SJSA1 (cell line): ENCODE results near the gene NXPE3. TPM values are rescaled to one million over a fixed set of nuclear protein-coding genes. Genes with fewer than 3 reads are reported as not detected.

Source experiments
- DNase-seq, 2 experiments: peaks; one replicate each; pipeline ENCODE4 v3.0.0-alpha.2; 2015 to 2020; ENCODE audit warnings: low spot score in 2 of 2, low read depth in 1 of 2
- H3K27ac ChIP-seq: fragments of 250-450 bp; sonication (Bioruptor Pico); 2 replicates; pipeline ENCODE4 v1.5.1; 2020; ENCODE audit warnings: mild to moderate bottlenecking, moderate library complexity
- H3K27me3 ChIP-seq: fragments of 250-450 bp; sonication (Bioruptor Pico); replicated peaks from 2 replicates; pipeline ENCODE4 v1.5.1; 2020; ENCODE audit warnings: mild to moderate bottlenecking, moderate library complexity
- H3K36me3 ChIP-seq: fragments of 250-450 bp; sonication (Bioruptor Pico); 2 replicates; pipeline ENCODE4 v1.5.1; 2020; ENCODE audit warnings: mild to moderate bottlenecking
- H3K4me1 ChIP-seq: fragments of 250-450 bp; sonication (Bioruptor Pico); replicated peaks from 2 replicates; pipeline ENCODE4 v1.6.1; 2021; ENCODE audit warnings: mild to moderate bottlenecking
- H3K4me3 ChIP-seq: fragments of 250-450 bp; sonication (Bioruptor Pico); 2 replicates; pipeline ENCODE4 v1.5.1; 2020; ENCODE audit warnings: mild to moderate bottlenecking
- H3K9me3 ChIP-seq: fragments of 250-450 bp; sonication (Bioruptor Pico); replicated peaks from 2 replicates; pipeline ENCODE4 v1.5.1; 2020; ENCODE audit warnings: mild to moderate bottlenecking
- total RNA-seq: library from RNA; depleted of rRNA; stranded (reverse); fragments of >200 nt; shearing (Covaris generic); gene quantifications from 2 replicates; pipeline ENCODE4 v1.2.3, GENCODE V29; 2014

The NXPE3 gene
- total RNA-seq, 1 experiment from 2014 or later: 6.5 TPM

GRCh38 chr3:101810022-101810418 lies 31.0 kb downstream of the NXPE3 start:
- DNase-seq: no peak
- peak overlapping the region; percentile 77 for H3K27ac ChIP-seq
- H3K9me3 ChIP-seq: no peaks in the 10 kb centered on the region; the same call in 1 of the 2 replicates
- no peaks in the 10 kb centered on the region for H3K27me3 ChIP-seq
- peaks cover 14% of the 10 kb centered on the region for H3K4me1 ChIP-seq
- peaks cover 2% of the 10 kb centered on the region for H3K36me3 ChIP-seq
- H3K4me3 ChIP-seq: no peak overlapping the region

GRCh38 chr3:101811875-101812274 lies 32.9 kb downstream of the NXPE3 start:
- Histone ChIP-seq H3K36me3 (peaks cover 6% of the 10 kb centered on the region), H3K27me3 (no peaks in the 10 kb centered on the region), H3K27ac (no peak overlapping the region), H3K4me1 (peaks cover 14% of the 10 kb centered on the region), H3K9me3 (no peaks in the 10 kb centered on the region; the same call in 1 of the 2 replicates), H3K4me3 (no peak overlapping the region)
- no peak for DNase-seq

- Histone ChIP-seq H3K4me3 (no peak overlapping the region), H3K4me1 (peaks cover 14% of the 10 kb centered on the region), H3K27me3 (no peaks in the 10 kb centered on the region), H3K27ac (no peak overlapping the region), H3K9me3 (no peaks in the 10 kb centered on the region; the same call in 1 of the 2 replicates), H3K36me3 (peaks cover 13% of the 10 kb centered on the region)
- DNase-seq: no peak
Measured at GRCh38 chr3:101812895-101813294, 33.9 kb downstream of the NXPE3 start.

GRCh38 chr3:101813817-101814440 lies 34.9 kb downstream of the NXPE3 start:
- H3K9me3 ChIP-seq: no peaks in the 10 kb centered on the region; the same call in 1 of the 2 replicates
- H3K27ac ChIP-seq: no peak overlapping the region
- H3K4me1 ChIP-seq: peaks cover 14% of the 10 kb centered on the region
- peak in 1 of 2 experiments; percentile 23 for DNase-seq
- no peak overlapping the region for H3K4me3 ChIP-seq
- no peaks in the 10 kb centered on the region for H3K27me3 ChIP-seq
- H3K36me3 ChIP-seq: peaks cover 18% of the 10 kb centered on the region

- Histone ChIP-seq H3K27ac (no peak overlapping the region), H3K9me3 (no peaks in the 10 kb centered on the region; the same call in 1 of the 2 replicates), H3K27me3 (no peaks in the 10 kb centered on the region), H3K4me3 (no peak overlapping the region), H3K36me3 (peaks cover 20% of the 10 kb centered on the region), H3K4me1 (peaks cover 7% of the 10 kb centered on the region)
- no peak for DNase-seq
Measured at GRCh38 chr3:101814835-101815234, 35.8 kb downstream of the NXPE3 start.

- H3K4me1 ChIP-seq: no peaks in the 10 kb centered on the region
- no peaks in the 10 kb centered on the region for H3K27me3 ChIP-seq
- H3K9me3 ChIP-seq: no peaks in the 10 kb centered on the region
- no peak overlapping the region for H3K27ac ChIP-seq
- H3K36me3 ChIP-seq: peaks cover 24% of the 10 kb centered on the region
- no peak overlapping the region for H3K4me3 ChIP-seq
- DNase-seq: no peak
Measured at GRCh38 chr3:101816215-101817149, 37.5 kb downstream of the NXPE3 start.

GRCh38 chr3:101817992-101818391 lies 39.0 kb downstream of the NXPE3 start:
- H3K36me3 ChIP-seq: peaks cover 26% of the 10 kb centered on the region
- H3K4me3 ChIP-seq: no peak overlapping the region
- H3K4me1 ChIP-seq: no peaks in the 10 kb centered on the region
- no peak for DNase-seq
- H3K9me3 ChIP-seq: no peaks in the 10 kb centered on the region
- no peak overlapping the region for H3K27ac ChIP-seq
- no peaks in the 10 kb centered on the region for H3K27me3 ChIP-seq

GRCh38 chr3:101819649-101820206 lies 40.7 kb downstream of the NXPE3 start:
- Histone ChIP-seq H3K9me3 (no peaks in the 10 kb centered on the region), H3K27ac (no peak overlapping the region), H3K4me1 (no peaks in the 10 kb centered on the region), H3K36me3 (peaks cover 26% of the 10 kb centered on the region), H3K4me3 (no peak overlapping the region), H3K27me3 (no peaks in the 10 kb centered on the region)
- no peak for DNase-seq

GRCh38 chr3:101821503-101821902 lies 42.5 kb downstream of the NXPE3 start:
- H3K27ac ChIP-seq: no peak overlapping the region
- H3K36me3 ChIP-seq: peaks cover 22% of the 10 kb centered on the region
- DNase-seq: no peak
- no peak overlapping the region for H3K4me3 ChIP-seq
- peaks cover 7% of the 10 kb centered on the region; the same call in 1 of the 2 replicates for H3K4me1 ChIP-seq
- H3K27me3 ChIP-seq: no peaks in the 10 kb centered on the region
- no peaks in the 10 kb centered on the region for H3K9me3 ChIP-seq

GRCh38 chr3:101823525-101823924 lies 44.5 kb downstream of the NXPE3 start:
- no peak for DNase-seq
- no peaks in the 10 kb centered on the region for H3K9me3 ChIP-seq
- H3K36me3 ChIP-seq: peaks cover 10% of the 10 kb centered on the region; the same call in 1 of the 2 replicates
- H3K4me1 ChIP-seq: peaks cover 16% of the 10 kb centered on the region
- no peak overlapping the region for H3K4me3 ChIP-seq
- H3K27ac ChIP-seq: no peak overlapping the region
- no peaks in the 10 kb centered on the region for H3K27me3 ChIP-seq

- no peaks in the 10 kb centered on the region for H3K27me3 ChIP-seq
- DNase-seq: no peak
- H3K27ac ChIP-seq: no peak overlapping the region
Measured at GRCh38 chr3:101824702-101825101, 45.7 kb downstream of the NXPE3 start.

GRCh38 chr3:101825904-101826445 lies 47.0 kb downstream of the NXPE3 start:
- no peak for DNase-seq
- H3K4me1 ChIP-seq: peaks cover 26% of the 10 kb centered on the region
- H3K36me3 ChIP-seq: peaks cover 7% of the 10 kb centered on the region; the same call in 1 of the 2 replicates

More at GRCh38 chr3:101824702-101825101, 45.7 kb downstream of the NXPE3 start:
- Histone ChIP-seq H3K9me3 (no peaks in the 10 kb centered on the region), H3K4me3 (no peak overlapping the region), H3K36me3 (peaks cover 7% of the 10 kb centered on the region; the same call in 1 of the 2 replicates), H3K4me1 (peaks cover 26% of the 10 kb centered on the region)

More at GRCh38 chr3:101825904-101826445, 47.0 kb downstream of the NXPE3 start:
- no peaks in the 10 kb centered on the region for H3K27me3 ChIP-seq
- no peak overlapping the region for H3K4me3 ChIP-seq
- no peaks in the 10 kb centered on the region for H3K9me3 ChIP-seq
- H3K27ac ChIP-seq: no peak overlapping the region
